ENCODE data around the gene MAPK10.

Gene MAPK10

DNA sequence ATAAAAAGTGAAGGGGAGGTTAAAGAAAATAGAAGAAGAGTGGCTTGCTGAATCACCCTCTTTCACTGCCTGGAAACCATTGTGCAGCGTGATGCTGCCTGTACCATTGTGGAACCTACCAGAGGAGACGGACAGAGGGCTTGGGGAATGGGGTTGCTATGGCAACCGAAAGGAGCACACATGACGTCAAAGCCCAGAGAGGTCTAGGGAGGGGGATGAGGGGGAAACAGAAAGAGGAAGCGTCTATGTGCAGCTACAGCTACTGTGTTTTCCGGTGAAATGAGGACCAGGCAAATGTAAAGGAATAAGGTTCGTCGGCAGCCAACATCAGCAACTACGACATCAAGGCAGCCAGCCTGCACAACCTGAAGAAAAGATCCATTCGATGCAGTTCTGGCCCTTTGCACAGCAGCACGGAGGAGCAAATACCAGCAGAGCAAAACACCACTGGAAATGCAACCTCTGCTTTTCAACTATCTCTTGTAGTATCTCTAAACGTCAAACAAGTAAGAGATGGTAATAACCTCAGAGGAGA is at the start of gene MAPK10:
Gene MAPK10, minus strand, starts transcription at position 110 of the 535 bp plus-strand sequence.
- DNase-seq (ENCODE audit: low read depth) = peak; percentile 1

DNA sequence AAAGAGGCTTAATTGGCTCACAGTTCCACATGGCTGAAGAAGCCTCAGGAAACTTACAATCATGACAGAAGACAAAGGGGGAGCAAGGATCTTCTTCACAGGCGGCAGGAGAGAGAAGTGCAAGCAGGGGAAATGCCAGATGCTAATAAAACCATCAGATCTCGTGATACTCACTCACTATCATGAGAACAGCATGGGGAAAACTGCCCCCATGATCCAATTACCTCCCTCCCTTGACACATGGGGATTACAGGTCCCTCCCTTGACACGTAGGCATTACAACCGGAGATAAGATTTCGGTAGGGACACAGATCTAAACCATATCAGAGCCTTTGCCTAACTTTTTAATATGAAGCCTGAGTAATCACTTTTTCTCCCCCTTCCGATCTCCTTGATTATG is 43.7 kb upstream of the MAPK10 start:
- DNase-seq (ENCODE audit: low read depth) = no peak

DNA sequence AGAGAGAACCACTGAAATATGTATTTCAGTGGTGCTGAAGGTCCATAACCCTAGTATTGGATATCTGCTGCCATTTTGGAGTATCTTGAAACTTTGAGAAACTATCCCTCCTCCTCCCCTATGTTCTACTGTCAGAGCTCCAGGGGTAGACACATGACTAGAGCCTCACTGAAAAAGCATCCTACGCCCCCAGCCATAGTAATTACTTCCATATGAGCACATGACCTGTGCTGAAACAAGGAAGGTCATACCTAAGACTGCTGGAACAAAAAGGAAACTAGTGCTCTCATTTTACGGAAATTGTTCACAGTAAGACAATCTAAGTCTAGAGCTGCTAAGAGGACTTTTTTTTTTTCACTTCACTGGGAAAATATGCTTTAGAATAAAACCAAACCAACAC is 42.0 kb upstream of the MAPK10 start:
- no peak for DNase-seq (ENCODE audit: low read depth)

DNA sequence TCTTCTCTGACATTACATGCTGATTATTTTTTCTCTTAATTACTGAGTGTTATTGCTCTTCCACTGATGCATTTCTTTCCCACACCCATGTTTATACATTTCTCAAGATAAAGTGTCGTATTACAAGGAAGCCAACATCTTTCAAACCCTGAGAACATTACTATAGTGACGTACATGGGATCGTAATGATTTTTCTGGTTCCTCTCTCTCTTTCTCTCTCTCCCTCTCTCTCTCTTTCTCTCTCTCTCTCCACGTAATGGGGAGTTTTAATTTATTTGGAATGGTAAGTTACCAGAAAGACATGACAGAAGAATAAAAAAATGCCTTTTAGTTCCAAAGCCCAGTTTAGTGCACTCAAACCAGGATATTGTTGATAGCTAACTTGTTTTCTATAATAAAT is 40.4 kb upstream of the MAPK10 start:
- no peak for DNase-seq (ENCODE audit: low read depth)

DNA sequence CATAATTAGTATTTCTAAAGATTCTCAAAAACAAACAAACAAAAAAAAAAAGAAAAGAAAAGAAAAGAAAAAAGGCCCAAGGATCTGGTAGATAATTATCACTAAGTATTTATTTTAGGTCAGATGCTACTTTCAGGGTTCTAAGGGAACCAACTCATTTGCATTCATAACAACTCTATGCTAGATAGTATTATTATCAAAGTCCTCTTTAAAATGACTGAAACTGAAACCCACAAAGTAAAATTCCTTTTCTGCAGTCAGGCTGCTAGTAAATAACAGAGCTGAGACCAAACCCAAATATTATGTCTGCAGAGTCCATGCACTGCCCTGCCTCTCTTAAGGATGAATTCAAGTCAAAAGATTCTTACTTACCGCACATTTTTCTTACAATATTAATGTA is 38.3 kb upstream of the MAPK10 start:
- no peak for DNase-seq (ENCODE audit: low read depth)

DNA sequence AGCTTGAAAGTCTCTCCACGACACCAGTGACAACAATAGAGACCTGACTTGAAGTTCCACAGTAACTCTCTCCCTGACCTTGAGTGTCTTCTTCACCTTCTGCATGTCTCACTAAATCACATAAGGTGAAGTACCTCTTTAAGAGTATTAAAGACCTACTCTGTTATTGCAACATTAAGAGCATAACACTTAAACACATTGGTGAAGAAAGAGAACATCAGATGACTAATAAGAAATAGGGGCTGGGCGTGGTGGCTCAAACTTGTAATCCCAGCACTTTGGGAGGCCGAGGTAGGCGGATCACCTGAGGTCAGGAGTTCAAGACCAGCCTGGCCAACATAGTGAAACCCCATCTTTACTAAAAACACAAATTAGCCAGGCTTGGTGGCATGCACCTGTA is 33.9 kb upstream of the MAPK10 start:
- no peak for DNase-seq (ENCODE audit: low read depth)

DNA sequence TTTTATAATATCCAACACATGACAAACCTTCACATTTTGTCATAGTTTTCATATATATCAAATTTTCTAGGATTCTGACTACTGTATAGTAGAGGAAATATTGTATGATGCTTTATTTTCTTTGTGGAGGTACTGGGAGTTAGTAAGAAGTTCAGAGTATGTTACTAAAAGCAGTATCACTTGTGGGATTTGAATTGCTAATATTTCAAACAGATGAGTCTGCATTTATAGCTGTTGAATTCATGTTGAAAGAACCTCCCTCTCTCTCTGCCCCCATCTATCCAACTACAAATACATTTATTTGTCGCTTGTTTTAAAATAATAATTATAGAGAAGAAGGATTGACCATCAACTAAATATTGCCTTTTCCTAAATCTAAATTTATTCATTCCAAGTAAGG is 29.8 kb upstream of the MAPK10 start:
- DNase-seq (ENCODE audit: low read depth) = no peak

DNA sequence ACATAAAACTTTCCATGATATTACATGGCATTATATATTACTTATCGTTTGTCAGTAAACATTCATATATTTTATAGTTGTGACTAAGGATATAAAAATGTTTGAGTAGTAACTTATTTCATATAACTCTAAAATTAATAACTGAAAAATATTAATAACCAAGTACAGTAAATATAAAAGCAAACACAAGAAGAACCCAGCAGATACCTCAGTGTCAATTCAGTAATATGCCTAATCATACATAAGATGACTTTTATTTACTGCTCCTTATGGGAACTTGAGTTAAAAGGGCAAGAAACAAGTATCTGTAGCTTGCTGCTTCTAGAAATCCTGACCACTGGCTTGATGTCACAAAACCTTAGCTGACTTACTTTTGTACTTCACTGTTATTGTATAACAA is 28.4 kb upstream of the MAPK10 start:
- no peak for DNase-seq (ENCODE audit: low read depth)

DNA sequence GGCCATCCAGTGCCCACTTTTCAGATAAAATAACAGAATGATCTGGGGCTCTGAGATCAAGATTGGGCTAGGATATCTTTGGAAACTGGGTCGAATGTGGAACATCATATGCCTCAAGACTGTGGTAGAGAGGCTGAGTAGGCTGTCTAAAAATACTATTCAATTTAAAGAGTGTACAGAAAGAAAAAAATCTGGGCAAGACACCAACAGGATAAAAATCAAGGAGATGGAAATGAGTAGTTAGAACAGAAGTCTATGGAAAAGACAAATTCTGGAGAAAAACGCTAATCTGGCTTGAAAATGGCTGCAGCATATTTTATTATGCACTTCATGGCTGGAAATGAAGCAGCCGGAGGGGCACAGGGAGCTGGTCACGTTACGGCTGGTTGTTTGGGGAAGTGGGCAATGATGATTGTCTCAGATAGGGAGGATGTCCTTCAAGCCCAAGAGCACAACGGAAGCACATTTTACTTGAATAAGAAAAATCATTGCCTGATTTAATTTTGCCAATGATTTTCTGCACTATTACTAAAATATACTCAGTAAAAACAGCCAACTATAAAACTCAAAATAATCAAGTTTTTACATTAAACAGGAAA is 27.1 kb upstream of the MAPK10 start:
- DNase-seq (ENCODE audit: low read depth) = no peak

DNA sequence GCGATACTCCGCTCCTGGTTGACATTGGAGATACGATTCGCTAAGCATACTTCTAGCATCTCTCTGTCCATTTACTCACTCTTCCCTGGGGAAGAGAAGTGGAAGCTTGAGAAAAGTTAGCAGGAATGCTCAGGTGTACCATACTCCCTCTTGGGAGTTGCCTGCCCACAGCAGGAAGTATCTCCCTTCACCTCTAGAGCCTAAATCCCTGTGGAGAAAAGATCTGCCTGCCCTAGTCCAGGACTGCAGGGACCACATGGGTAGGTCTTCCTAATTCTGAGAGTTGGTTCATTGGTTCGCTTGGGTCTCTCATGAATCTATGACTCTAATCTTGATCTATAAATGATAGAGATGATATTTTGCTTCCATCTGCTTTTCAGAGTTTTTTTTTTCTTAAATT is 26.3 kb upstream of the MAPK10 start:
- no peak for DNase-seq (ENCODE audit: low read depth)

DNA sequence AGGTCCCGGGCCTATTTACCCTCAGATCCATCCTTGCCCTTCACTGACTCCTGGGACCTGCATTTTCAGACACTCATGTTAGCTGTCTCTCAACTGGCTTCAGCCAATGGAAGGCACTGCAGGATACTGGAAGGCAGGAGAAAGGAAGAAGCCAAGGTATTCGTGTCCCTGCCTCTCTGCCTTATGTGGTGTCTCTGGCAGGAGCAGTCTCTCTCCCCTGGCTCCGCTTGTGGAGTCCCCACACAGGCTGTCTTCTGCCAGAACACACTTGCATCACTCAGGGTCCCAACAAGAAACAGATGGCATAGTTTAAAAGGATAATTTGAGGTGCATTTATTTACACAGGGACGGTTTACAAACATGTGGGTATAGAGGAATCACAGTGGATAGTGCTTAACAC is 21.6 kb upstream of the MAPK10 start:
- DNase-seq (ENCODE audit: low read depth) = no peak

DNA sequence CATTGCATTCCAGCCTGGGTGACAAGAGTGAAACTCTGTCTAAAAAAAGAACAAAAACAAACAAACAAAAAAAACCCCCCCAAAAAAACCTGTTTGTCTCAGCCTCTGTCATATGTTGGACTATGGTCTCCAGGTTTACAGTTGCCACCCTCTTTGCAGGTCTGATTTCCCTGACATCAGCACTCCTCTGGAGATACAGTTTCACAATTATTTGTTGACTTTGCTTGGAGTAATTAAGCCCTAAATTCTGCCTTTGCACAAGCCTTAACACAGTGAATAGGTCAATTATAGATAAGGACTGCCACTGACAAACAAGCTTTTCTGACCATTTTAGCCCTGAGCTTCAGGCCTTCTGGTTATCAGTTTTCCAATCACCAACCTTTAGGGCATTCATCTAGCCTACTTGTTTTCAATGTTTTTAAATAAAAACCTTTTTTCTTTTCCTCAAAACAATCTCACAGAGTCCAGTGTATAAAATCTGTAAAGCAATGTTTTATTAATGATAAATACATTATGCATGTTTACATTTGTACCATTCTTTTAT is 20.4 kb upstream of the MAPK10 start:
- DNase-seq (ENCODE audit: low read depth) = no peak

DNA sequence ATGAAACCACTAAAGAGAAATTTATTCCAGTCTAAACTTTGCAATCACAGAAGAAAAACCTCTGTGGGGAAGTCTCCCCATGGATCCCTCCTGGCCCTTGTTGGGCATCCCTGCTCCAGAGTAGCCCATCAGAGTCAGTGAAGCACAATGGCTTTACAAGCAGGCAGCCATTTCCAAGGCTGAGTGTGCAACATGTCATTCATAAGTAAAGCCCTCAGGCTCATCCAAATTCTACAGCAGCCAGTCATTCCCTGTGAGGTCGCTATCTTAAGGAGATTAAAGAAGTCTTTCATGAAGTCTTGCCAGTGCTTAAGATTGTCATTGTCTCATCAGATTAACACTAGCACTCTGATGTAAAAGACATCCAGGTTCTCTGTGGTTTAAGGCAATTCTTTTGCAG is 17.0 kb upstream of the MAPK10 start:
- no peak for DNase-seq (ENCODE audit: low read depth)

DNA sequence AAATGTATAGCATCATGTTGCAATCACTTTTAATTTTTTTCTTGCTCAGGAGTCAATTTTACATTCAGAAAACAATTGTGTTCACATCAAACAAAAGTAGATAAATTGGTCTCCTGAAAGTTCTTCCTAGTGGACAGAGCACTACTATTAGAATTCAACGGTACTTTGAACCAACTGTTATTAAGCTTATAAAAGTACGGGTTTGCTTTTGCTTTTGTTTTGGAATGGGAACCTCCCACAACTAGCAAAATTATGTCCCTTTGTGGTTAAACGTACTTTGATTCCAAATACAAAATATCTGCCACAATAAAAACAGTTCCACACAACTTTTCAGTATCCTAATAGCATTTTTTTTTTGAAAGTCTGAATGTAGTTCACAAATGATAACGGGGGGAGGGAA is 8.6 kb upstream of the MAPK10 start:
- DNase-seq (ENCODE audit: low read depth) = no peak

DNA sequence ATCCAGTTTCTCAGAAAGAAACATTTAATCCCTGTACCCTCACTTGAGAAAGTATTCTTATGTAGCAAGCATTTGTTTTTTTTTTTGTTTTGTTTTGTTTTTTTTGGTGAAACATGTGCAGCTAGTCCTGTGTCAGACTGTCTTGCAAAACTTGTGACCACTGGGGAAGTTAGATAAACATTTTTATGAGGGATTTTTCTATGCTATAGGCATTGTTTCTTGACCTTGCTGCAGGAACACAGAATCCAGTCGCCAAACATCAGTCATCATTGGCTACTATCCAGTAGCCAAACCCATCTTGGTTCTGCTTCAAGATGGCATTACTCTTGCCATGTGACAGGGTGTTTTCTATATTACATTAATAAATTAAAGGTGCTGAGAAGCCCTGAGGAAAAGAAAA is 7.7 kb upstream of the MAPK10 start:
- no peak for DNase-seq (ENCODE audit: low read depth)

DNA sequence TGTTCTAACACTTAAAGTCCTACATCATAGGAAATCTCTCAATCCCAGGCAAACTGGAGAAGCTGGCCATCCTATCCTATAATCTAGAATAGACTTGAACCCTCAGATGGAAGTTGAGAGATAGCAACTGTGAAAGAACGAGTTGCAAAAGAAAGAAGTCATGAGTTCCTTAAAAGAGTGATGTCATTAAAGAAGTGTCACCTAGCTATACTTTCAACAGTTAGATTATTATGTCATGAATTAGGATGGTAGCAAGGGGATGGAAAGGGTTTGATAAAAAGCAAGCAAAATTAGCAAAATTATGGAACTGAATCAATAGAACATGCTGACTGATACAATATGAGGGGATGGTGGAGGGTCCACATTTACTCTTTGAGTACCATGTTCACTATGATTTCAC is 7.1 kb upstream of the MAPK10 start:
- no peak for DNase-seq (ENCODE audit: low read depth)

DNA sequence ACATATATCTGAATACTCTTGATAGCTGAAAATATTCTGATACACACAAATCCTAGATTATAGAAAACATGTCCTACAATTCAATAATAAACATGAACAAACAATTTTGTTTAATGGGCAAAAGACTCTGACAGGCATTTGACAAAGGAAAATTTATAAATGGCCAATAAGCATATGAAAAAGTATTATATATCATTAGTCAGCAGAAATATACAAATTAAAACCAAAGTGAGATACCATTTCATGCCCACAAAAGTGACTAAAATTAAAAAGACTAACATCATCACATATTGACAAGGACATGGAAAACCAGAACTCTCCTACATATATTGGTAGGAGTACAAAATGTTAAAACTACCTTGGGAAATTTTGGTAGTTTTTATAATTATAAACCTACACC is 2.7 kb upstream of the MAPK10 start:
- no peak for DNase-seq (ENCODE audit: low read depth)

DNA sequence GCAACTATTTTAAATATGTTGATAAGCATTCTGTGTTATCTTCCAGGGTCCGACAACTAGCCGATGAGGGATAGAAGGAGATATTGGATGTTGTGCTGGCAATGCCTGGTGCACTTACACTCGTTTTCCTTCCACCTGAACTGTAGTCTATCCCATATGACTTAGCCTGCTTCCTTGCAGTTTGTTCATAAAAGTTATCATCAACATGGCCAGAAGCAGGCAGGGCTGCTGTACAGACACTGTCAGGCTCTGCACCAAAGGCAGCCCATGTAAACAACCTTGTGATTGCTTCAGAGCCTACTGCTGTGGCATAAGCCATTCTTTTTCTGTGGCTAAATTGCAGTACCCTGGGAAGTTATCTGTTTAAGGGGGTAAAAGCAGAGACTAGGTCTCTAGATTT is 1.6 kb downstream of the MAPK10 start:
- DNase-seq (ENCODE audit: low read depth) = no peak

DNA sequence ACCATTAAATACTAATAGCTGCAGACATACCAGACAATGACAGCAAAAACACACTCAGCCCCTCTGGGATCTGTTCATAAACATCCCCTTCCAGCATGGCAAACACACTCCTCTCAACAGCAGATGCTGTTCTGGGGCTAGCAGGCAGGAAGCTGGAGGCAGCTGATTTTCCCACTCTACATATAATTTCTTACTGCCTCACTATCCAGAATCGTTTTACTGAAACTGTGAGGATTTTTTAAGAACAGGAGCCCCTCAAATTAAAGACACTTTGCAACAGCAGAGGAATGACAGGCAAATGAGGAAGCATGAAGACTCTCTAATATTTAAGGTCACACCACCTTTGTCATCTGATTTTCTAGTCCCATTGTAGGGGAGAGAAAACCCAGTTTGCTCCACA is 2.2 kb downstream of the MAPK10 start:
- no peak for DNase-seq (ENCODE audit: low read depth)

DNA sequence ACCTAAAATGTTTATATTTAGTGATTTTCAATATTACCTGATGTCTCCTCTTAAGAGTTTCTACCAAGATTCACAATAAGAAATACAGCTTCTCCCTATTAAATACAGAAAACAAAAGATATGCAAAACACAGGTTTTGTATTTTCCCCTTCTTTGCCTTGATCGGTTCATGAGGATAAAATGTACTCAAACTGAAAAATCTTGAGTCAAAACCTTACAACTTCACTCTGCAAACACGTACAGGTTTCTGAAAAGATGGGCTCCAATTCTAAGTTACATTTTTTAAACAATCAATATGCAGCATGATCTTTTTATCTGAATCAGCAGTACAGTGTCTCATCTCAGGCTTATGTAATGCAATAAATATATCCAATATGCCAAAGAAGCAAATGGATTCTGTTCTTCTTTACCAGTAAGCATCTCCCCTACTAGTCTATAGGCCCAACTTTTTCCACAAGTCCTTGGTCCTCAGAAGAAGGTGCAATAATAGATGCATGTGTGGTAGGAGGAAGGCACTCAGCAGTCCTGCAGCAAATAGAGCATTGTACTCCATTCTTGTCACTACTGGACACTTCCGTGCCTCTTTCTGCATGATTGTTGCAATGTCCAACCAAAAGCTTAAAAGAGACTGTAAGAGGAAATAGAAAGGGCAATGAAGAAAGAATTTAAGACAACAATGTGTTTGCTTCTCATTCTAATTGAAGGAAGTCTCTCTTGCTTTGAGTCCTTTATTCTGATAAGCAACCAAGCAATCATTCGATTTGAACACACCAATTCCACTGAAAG is 3.2 kb downstream of the MAPK10 start:
- no peak for DNase-seq (ENCODE audit: low read depth)

DNA sequence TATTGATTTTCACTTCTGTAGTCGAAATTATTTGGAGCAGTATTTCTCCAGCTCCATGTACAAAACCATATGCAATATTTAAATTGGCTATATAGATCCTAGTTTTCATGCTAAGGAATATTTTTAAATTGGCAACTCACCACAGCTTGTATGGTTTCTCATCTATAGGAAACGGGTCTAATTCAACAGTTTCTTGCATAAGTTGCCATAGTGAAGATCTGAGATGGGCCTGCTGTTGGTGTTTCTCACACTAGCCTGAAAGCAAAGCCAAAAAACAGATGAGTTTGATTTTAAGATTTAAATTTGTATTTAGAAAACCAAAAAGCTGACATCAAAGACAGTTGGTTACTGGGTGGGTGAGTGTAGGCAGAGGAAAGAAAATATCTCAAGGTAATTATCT is 5.5 kb downstream of the MAPK10 start:
- no peak for DNase-seq (ENCODE audit: low read depth)

DNA sequence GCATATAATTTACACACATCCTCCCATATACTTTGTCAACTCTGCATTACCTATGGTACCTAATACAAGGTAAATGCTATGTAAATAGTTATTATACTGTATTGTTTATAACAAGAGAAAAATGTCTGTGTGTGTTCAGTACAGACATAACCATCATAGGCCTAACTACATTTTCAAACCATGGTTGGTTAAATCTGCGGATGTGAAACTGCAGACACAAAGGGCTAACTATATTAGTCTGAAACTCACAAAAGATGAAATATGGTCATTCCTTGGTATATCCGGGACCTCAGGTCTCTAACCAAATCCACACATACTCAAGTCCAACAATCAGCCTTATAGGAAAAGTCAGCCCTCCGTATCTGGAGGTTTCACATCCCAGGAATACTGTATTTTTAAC is 13.5 kb downstream of the MAPK10 start:
- no peak for DNase-seq (ENCODE audit: low read depth)

DNA sequence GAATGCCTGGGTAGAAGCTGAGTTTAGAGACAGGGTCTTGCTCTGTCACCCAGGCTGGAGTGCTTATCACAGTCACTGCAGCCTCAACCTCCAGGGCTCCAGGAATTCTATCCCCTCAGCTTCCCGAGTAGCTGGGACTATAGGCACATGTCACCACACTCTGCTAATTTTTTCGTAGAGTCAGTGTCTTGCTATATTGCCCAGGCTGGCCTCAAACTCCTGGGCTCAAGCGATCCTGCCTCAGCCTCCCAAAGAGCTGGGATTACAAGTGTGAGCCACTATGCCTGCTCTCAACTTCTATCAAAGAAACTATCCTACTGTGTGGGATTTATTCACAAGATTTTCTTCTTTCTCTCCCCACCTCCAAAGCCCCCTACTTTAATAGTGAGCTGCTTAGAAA is 15.7 kb downstream of the MAPK10 start:
- DNase-seq (ENCODE audit: low read depth) = no peak

DNA sequence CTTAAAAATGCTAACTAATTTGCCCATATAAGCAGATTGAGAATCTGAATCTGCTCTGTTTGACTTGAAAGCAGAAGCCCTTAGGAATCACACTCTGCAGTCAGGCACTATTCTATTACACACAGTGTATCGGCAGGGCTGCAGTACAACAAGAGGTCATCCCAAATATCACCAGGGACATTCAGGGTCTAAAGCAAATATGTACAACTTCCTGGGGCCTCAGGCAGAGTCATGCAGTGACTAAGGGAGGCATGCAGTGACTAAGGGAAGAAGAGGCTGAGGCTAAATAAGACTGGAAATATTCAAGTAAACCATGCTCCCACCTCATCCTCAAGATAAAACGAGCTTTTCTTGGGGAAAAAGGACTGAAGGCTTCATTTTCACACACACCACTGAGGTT is 20.9 kb downstream of the MAPK10 start:
- no peak for DNase-seq (ENCODE audit: low read depth)

Measured in activated gamma-delta T cell treated with anti-CD3 and anti-CD28 coated beads, Interleukin-2, amount 50 U/mL, for 16 hours (primary cell).